Ovary (tissue), 9 donors: ENCODE measurements around the gene ZSCAN4. TPM values are rescaled to one million over a fixed set of nuclear protein-coding genes. Genes with fewer than 3 reads are reported as not detected.

Source experiments
- DNase-seq, 5 donors: peaks; one replicate each; pipeline ENCODE4 v3.0.0-alpha.2; 2019 to 2020
- H3K27ac ChIP-seq, 2 donors: fragments of 200-600 bp; one replicate each; pipeline versions ENCODE4 v1.5.1 to v1.8.0; 2019 to 2022
- H3K27me3 ChIP-seq: fragments of 200-600 bp; one replicate; pipeline ENCODE4 v1.8.0; 2022
- H3K36me3 ChIP-seq: fragments of 200-600 bp; sonication (generic); one replicate; pipeline ENCODE4 v1.5.1; 2019
- H3K4me1 ChIP-seq: one replicate; pipeline ENCODE4 v1.8.1; 2013; ENCODE audit warnings: mild to moderate bottlenecking, moderate library complexity; ENCODE audit not compliant: insufficient read depth
- H3K4me3 ChIP-seq: fragments of 200-600 bp; sonication (generic); one replicate; pipeline ENCODE4 v1.5.1; 2017
- H3K9me3 ChIP-seq, 2 donors: fragments of 200-600 bp in 1 of 2; sonication (generic) in 1 of 2; one replicate each; pipeline versions ENCODE4 v1.5.1 to v1.8.1; 2013 to 2019; ENCODE audit warnings: mild to moderate bottlenecking in 1 of 2, moderate library complexity in 1 of 2
- EP300 ChIP-seq: sonication (generic); formaldehyde crosslinking; IDR thresholded peaks from one replicate; pipeline ENCODE4 v1.6.1; 2017; ENCODE audit warnings: antibody characterized with exemption
- POLR2A ChIP-seq: fragments of 450-650 bp; IDR thresholded peaks from one replicate; pipeline ENCODE4 v1.6.1; 2017; ENCODE audit warnings: antibody characterized with exemption, mild to moderate bottlenecking, moderate library complexity
- WGBS, 3 donors: extraction: QIAGEN DNeasy Blood & Tissue Kit in 1 of 3; methylation state at CpG; one replicate each; pipeline versions ENCODE4 v1.1.5 to v1.1.7; 2013 to 2017; 5-methylcytosine and 5-hydroxymethylcytosine counted together
- intact Hi-C, 4 donors: fragments of 100-400 bp; cut with DNase I; formaldehyde crosslinking; loops; one replicate each; pipeline versions ENCODE4 v1.11.0 to v1.15.1; 2022 to 2023
- polyA plus RNA-seq, 2 donors: library from polyadenylated mRNA; stranded (reverse); fragments of 200-250 nt in 1 of 2; fragments of 350-450 nt in 1 of 2; fragmentation: Illumina TruSeq in 1 of 2; extraction: RNeasy Lipid Tissue Mini Kit (QIAGEN cat#74804) in 1 of 2; gene quantifications; one replicate each; pipeline ENCODE4 v1.2.3, GENCODE V29; 2013 to 2014
- total RNA-seq, 7 donors: library from RNA; depleted of rRNA in 2 of 7; stranded (reverse); fragments of >200 nt in 2 of 7; fragmentation: NEBNext Ultra II Directional in 3 of 7; extraction: Animal tissue kit (Norgen Biotek cat#: 25700) in 3 of 7; gene quantifications; one replicate each; pipeline versions ENCODE4 v1.1.0 to v1.2.4, GENCODE V29; 2016 to 2023
- TF ChIP-seq, protein P1 (sequence below), 3 donors: fragments of 450-650 bp in 2 of 3; fragments of 200-600 bp in 1 of 3; IDR thresholded peaks; one replicate each; pipeline versions ENCODE4 v1.5.1 to v1.8.0; 2016 to 2022; ENCODE audit warnings: antibody characterized with exemption in 3 of 3, mild to moderate bottlenecking in 1 of 3
- donor health status: DM: no; HTN: no; CAD: no; lungs with moderate emphysema.
- donor health status: DM: no; HTN: no; CAD: no.
- donor health status: Bipolar disorder and iron deficiency.
- donor health status: DM: yes; HTN: yes; CAD: no.
- donor health status: DM: no; HTN: no; CAD: no.
- donor health status: DM: yes; HTN: yes; CAD: no.

The ZSCAN4 gene
- total and polyA plus RNA-seq, 9 donors = 0.07 to 1.3 (median 0.11) TPM; not detected in 5

DNA sequence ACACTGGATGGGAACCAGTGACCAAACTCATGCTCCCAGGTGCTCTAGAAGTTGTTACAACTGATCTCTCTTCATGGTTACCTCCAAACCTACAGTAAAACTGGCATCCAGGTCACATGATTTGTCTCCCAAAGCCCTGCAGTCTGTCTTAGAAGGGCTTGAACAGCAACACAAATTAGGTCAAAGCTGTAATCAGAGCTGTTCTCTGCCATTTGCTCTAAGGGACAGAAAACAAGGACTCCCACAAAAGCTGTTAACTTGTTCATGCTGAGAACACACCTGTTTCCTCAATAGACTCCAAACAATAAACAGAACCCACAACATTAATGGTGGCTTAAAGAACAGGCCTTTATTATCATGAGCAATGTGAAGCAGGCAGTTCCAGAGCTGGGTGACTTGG, 50.7 kb downstream of the ZSCAN4 start:
- no peaks in the 10 kb centered on the region for H3K36me3 ChIP-seq
- no peak overlapping the region for H3K4me3 ChIP-seq
- intact Hi-C loops = no loop called here

DNA sequence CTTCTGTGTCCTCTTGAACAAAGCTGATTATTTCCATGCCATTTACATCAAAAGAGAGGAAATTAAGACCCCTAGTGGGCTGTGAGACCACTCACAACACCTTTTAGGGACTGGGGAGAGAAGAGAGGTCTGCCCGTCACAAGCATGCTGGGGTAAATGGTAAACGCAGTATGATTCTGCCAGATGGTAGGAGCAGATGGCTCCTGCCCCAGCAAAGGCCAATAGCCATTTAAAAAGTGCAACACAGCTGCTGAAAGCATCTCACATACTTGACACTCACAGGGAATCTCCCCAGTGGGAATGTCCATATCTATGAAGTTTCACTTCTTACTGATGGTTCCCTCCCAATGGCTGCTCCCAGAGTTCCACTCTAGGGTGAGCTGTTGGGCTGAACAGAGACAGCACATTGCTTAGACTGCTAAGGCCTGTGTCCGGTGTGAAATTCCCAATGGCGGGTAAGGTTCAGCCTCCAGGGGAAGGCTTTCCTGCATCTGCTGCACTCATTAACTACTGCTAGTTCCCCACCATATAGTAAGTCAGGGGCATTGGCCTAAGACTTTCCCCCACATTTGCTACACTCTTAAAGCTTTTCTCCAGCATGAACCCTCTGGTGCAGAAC, 51.3 kb downstream of the ZSCAN4 start:
- no peaks in the 10 kb centered on the region for H3K36me3 ChIP-seq
- no peak overlapping the region for H3K27ac ChIP-seq
- no peaks in the 10 kb centered on the region for H3K4me1 ChIP-seq
- intact Hi-C loops = no loop called here
- H3K4me3 ChIP-seq = no peak overlapping the region
- peaks cover 8 to 63% of the 10 kb centered on the region in 2 donors for H3K9me3 ChIP-seq
- no peak for DNase-seq
- TF ChIP-seq EP300 = no peak
- TF ChIP-seq, protein P1, sequence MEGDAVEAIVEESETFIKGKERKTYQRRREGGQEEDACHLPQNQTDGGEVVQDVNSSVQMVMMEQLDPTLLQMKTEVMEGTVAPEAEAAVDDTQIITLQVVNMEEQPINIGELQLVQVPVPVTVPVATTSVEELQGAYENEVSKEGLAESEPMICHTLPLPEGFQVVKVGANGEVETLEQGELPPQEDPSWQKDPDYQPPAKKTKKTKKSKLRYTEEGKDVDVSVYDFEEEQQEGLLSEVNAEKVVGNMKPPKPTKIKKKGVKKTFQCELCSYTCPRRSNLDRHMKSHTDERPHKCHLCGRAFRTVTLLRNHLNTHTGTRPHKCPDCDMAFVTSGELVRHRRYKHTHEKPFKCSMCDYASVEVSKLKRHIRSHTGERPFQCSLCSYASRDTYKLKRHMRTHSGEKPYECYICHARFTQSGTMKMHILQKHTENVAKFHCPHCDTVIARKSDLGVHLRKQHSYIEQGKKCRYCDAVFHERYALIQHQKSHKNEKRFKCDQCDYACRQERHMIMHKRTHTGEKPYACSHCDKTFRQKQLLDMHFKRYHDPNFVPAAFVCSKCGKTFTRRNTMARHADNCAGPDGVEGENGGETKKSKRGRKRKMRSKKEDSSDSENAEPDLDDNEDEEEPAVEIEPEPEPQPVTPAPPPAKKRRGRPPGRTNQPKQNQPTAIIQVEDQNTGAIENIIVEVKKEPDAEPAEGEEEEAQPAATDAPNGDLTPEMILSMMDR (IDR thresholded peaks at IDR 0.05) = no peak
- no peak for TF ChIP-seq POLR2A
- 79 to 91% (median 87%) methylated on average over 4 of the region's 4 CpGs for WGBS, 3 donors
- no peaks in the 10 kb centered on the region for H3K27me3 ChIP-seq

More for the DNA sequence above, 50.7 kb downstream of the ZSCAN4 start:
- TF ChIP-seq POLR2A = no peak
- TF ChIP-seq, protein P1 (IDR thresholded peaks at IDR 0.05) = no peak
- TF ChIP-seq EP300 = no peak
- Histone ChIP-seq H3K4me1 (no peaks in the 10 kb centered on the region), H3K27me3 (no peaks in the 10 kb centered on the region), H3K9me3 (peaks cover 8 to 65% of the 10 kb centered on the region in 2 donors), H3K27ac (no peak overlapping the region)
- no peak for DNase-seq

DNA sequence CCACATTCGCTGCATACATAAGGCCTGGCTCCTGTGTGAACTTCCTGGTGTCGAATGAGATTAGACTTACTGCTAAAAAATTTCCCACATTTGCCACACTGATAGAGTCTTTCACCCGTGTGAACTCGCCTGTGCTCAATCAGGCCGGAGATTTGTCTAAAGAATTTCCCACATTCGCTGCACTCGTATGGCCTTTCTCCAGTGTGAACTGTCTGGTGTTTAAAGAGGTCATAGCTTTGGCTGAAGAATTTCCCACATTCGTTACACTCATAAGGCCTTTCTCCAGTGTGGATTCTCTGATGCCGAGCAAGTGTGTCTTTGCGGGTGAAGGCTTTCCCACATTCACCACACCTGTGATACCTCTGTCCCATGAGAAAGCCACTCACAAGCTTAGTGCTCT, 52.1 kb downstream of the ZSCAN4 start:
- no peak overlapping the region for H3K4me3 ChIP-seq
- no peaks in the 10 kb centered on the region for H3K4me1 ChIP-seq
- no peaks in the 10 kb centered on the region for H3K27me3 ChIP-seq
- intact Hi-C loops = no loop called here
- TF ChIP-seq, protein P1 (IDR thresholded peaks at IDR 0.05) = no peak
- TF ChIP-seq EP300 (no peak), POLR2A (no peak)
- no peak for DNase-seq
- peaks cover 8 to 69% of the 10 kb centered on the region in 2 donors for H3K9me3 ChIP-seq
- WGBS, 3 donors = 96 to 97% (median 97%) methylated on average over 10 of the region's 10 CpGs
- H3K36me3 ChIP-seq = no peaks in the 10 kb centered on the region
- no peak overlapping the region for H3K27ac ChIP-seq

Other genes with a start within 250 kb of the ZSCAN4 start
- 10 to 100 TPM in 4 of 7 donors, 1 to 10 TPM in 3; 7.5 to 21.7 (median 10.8) TPM for gene ZNF749, start 233.6 kb upstream of the ZSCAN4 start, total RNA-seq
- 10 to 100 TPM in 1 of 2 donors, 1 to 10 TPM in 1; 4.0 to 12.9 TPM for gene ZNF749, start 233.6 kb upstream of the ZSCAN4 start, polyA plus RNA-seq
- 1 to 10 TPM in 5 of 7 donors, under 1 TPM in 2; 0.60 to 2.2 (median 1.3) TPM for gene VN1R1, start 211.8 kb upstream of the ZSCAN4 start, total RNA-seq
- gene VN1R1, start 211.8 kb upstream of the ZSCAN4 start, polyA plus RNA-seq = under 1 TPM; 0.38 to 0.50 TPM
- gene ZNF772, start 191.4 kb upstream of the ZSCAN4 start, total RNA-seq = 10 to 100 TPM in 6 of 7 donors, 1 to 10 TPM in 1; 6.5 to 23.0 (median 15.8) TPM
- gene ZNF772, start 191.4 kb upstream of the ZSCAN4 start, polyA plus RNA-seq = 1 to 10 TPM; 3.3 to 6.8 TPM
- gene ZNF419, start 181.2 kb upstream of the ZSCAN4 start, total RNA-seq = 10 to 100 TPM in 6 of 7 donors, 1 to 10 TPM in 1; 6.8 to 14.7 (median 12.1) TPM
- gene ZNF419, start 181.2 kb upstream of the ZSCAN4 start, polyA plus RNA-seq = 1 to 10 TPM; 7.2 to 8.5 TPM
- gene ZNF773, start 169.0 kb upstream of the ZSCAN4 start, total RNA-seq = 10 to 100 TPM in 4 of 7 donors, 1 to 10 TPM in 3; 8.1 to 16.3 (median 10.5) TPM
- 1 to 10 TPM; 6.8 to 8.6 TPM for gene ZNF773, start 169.0 kb upstream of the ZSCAN4 start, polyA plus RNA-seq
- gene ZNF549, start 141.6 kb upstream of the ZSCAN4 start, total RNA-seq = 10 to 100 TPM in 4 of 7 donors, 1 to 10 TPM in 3; 3.9 to 11.9 (median 10.1) TPM
- 1 to 10 TPM; 4.0 to 8.1 TPM for gene ZNF549, start 141.6 kb upstream of the ZSCAN4 start, polyA plus RNA-seq
- 10 to 100 TPM in 5 of 7 donors, 1 to 10 TPM in 2; 6.7 to 17.1 (median 11.4) TPM for gene ZNF550, start 109.1 kb upstream of the ZSCAN4 start, total RNA-seq
- 1 to 10 TPM; 6.8 to 7.3 TPM for gene ZNF550, start 109.1 kb upstream of the ZSCAN4 start, polyA plus RNA-seq
- 10 to 100 TPM in 1 of 7 donors, 1 to 10 TPM in 6; 2.2 to 10.9 (median 7.6) TPM for gene ZNF416, start 90.0 kb upstream of the ZSCAN4 start, total RNA-seq
- 1 to 10 TPM; 3.9 to 9.2 TPM for gene ZNF416, start 90.0 kb upstream of the ZSCAN4 start, polyA plus RNA-seq
- 10 to 100 TPM in 1 of 7 donors, 1 to 10 TPM in 6; 3.4 to 10.2 (median 8.4) TPM for gene ZIK1, start 84.8 kb upstream of the ZSCAN4 start, total RNA-seq
- 1 to 10 TPM; 5.5 to 5.7 TPM for gene ZIK1, start 84.8 kb upstream of the ZSCAN4 start, polyA plus RNA-seq
- gene ZNF530, start 69.0 kb upstream of the ZSCAN4 start, total RNA-seq = 1 to 10 TPM; 2.5 to 8.9 (median 3.6) TPM
- gene ZNF530, start 69.0 kb upstream of the ZSCAN4 start, polyA plus RNA-seq = 1 to 10 TPM; 2.0 to 2.2 TPM
- 10 to 100 TPM; 13.4 to 22.9 (median 22.2) TPM for gene ZNF134, start 54.7 kb upstream of the ZSCAN4 start, total RNA-seq
- gene ZNF134, start 54.7 kb upstream of the ZSCAN4 start, polyA plus RNA-seq = 10 to 100 TPM in 1 of 2 donors, 1 to 10 TPM in 1; 9.2 to 12.6 TPM
- 10 to 100 TPM in 6 of 7 donors, 1 to 10 TPM in 1; 8.3 to 16.7 (median 12.0) TPM for gene ZNF211, start 35.8 kb upstream of the ZSCAN4 start, total RNA-seq
- gene ZNF211, start 35.8 kb upstream of the ZSCAN4 start, polyA plus RNA-seq = 10 to 100 TPM in 1 of 2 donors, 1 to 10 TPM in 1; 8.4 to 16.3 TPM
- 10 to 100 TPM in 3 of 7 donors, 1 to 10 TPM in 4; 6.8 to 11.3 (median 9.7) TPM for gene ZNF551, start 13.0 kb downstream of the ZSCAN4 start, total RNA-seq
- gene ZNF551, start 13.0 kb downstream of the ZSCAN4 start, polyA plus RNA-seq = 1 to 10 TPM; 3.8 to 4.2 TPM
- gene ZNF154, start 40.3 kb downstream of the ZSCAN4 start, total RNA-seq = 10 to 100 TPM in 1 of 7 donors, 1 to 10 TPM in 6; 1.1 to 10.4 (median 2.4) TPM
- 1 to 10 TPM; 1.4 to 3.5 TPM for gene ZNF154, start 40.3 kb downstream of the ZSCAN4 start, polyA plus RNA-seq
- 10 to 100 TPM in 1 of 7 donors, 1 to 10 TPM in 6; 1.5 to 13.2 (median 6.4) TPM for gene ZNF671, start 58.7 kb downstream of the ZSCAN4 start, total RNA-seq
- gene ZNF671, start 58.7 kb downstream of the ZSCAN4 start, polyA plus RNA-seq = 1 to 10 TPM; 2.1 to 5.0 TPM
- 10 to 100 TPM; 11.0 to 25.9 (median 14.6) TPM for gene ZNF776, start 77.9 kb downstream of the ZSCAN4 start, total RNA-seq
- gene ZNF776, start 77.9 kb downstream of the ZSCAN4 start, polyA plus RNA-seq = 10 to 100 TPM; 10.2 to 10.7 TPM
- 10 to 100 TPM; 15.4 to 21.7 (median 17.2) TPM for gene ZNF586, start 100.7 kb downstream of the ZSCAN4 start, total RNA-seq
- gene ZNF586, start 100.7 kb downstream of the ZSCAN4 start, polyA plus RNA-seq = 10 to 100 TPM in 1 of 2 donors, 1 to 10 TPM in 1; 7.9 to 11.8 TPM
- 1 to 10 TPM; 5.2 to 9.9 (median 7.2) TPM for gene ZNF552, start 146.0 kb downstream of the ZSCAN4 start, total RNA-seq
- gene ZNF552, start 146.0 kb downstream of the ZSCAN4 start, polyA plus RNA-seq = 1 to 10 TPM; 4.9 to 7.1 TPM
- gene ZNF587B, start 161.4 kb downstream of the ZSCAN4 start, total RNA-seq = 10 to 100 TPM in 5 of 7 donors, 1 to 10 TPM in 2; 7.8 to 19.4 (median 12.5) TPM
- 1 to 10 TPM; 4.0 to 4.6 TPM for gene ZNF587B, start 161.4 kb downstream of the ZSCAN4 start, polyA plus RNA-seq
- gene ZNF587, start 180.9 kb downstream of the ZSCAN4 start, total RNA-seq = 10 to 100 TPM; 20.7 to 41.6 (median 39.4) TPM
- 10 to 100 TPM; 12.3 to 27.7 TPM for gene ZNF587, start 180.9 kb downstream of the ZSCAN4 start, polyA plus RNA-seq
- 10 to 100 TPM; 10.7 to 31.6 (median 15.5) TPM for gene ZNF814, start 220.1 kb downstream of the ZSCAN4 start, total RNA-seq
- gene ZNF814, start 220.1 kb downstream of the ZSCAN4 start, polyA plus RNA-seq = 10 to 100 TPM in 1 of 2 donors, 1 to 10 TPM in 1; 4.6 to 10.3 TPM
- 10 to 100 TPM in 6 of 7 donors, 1 to 10 TPM in 1; 9.5 to 22.6 (median 20.4) TPM for gene ZNF417, start 247.7 kb downstream of the ZSCAN4 start, total RNA-seq
- 10 to 100 TPM in 1 of 2 donors, 1 to 10 TPM in 1; 7.6 to 13.8 TPM for gene ZNF417, start 247.7 kb downstream of the ZSCAN4 start, polyA plus RNA-seq